GM12872 (cell line): ENCODE measurements around the gene AFF1.

ENCODE experiments used
- CTCF ChIP-seq: IDR thresholded peaks from 3 replicates; pipeline ENCODE4 v1.5.1; 2011; ENCODE audit warnings: low read depth, mild to moderate bottlenecking, low read length, moderate library complexity; ENCODE audit not compliant: insufficient read depth

AFF1 gene

GRCh38 chr4:86977621-86978184, 42.9 kb downstream of the AFF1 start:
- TF ChIP-seq CTCF, result no peak

GRCh38 chr4:86978709-86979108, 43.9 kb downstream of the AFF1 start:
- no peak for TF ChIP-seq CTCF

- TF ChIP-seq CTCF, result no peak
Observed at GRCh38 chr4:86980230-86980629, 45.4 kb downstream of the AFF1 start.

- no peak for TF ChIP-seq CTCF
Observed at GRCh38 chr4:86981789-86982188, 47.0 kb downstream of the AFF1 start.

GRCh38 chr4:86990510-86990909, 55.7 kb downstream of the AFF1 start:
- TF ChIP-seq CTCF, result no peak

- no peak for TF ChIP-seq CTCF
Observed at GRCh38 chr4:86991994-86992393, 57.2 kb downstream of the AFF1 start.

- no peak for TF ChIP-seq CTCF
Observed at GRCh38 chr4:86993909-86994681, 59.3 kb downstream of the AFF1 start.
